HEK293 (cell line): ENCODE results near the gene TLNRD1.

ENCODE experiments used
- GLIS2 ChIP-seq: fragments of 450-650 bp; formaldehyde crosslinking; IDR thresholded peaks from 2 replicates; pipeline ENCODE4 v1.5.1; 2016; ENCODE audit warnings: missing biosample characterization, missing genetic modification characterization
- ZNF433 ChIP-seq: fragments of 450-650 bp; formaldehyde crosslinking; IDR thresholded peaks from 2 replicates; pipeline ENCODE4 v1.5.1; 2016; ENCODE audit warnings: missing biosample characterization, missing genetic modification characterization, low read depth
- ZSCAN16 ChIP-seq: fragments of 450-650 bp; formaldehyde crosslinking; IDR thresholded peaks from 2 replicates; pipeline ENCODE4 v1.5.1; 2016; ENCODE audit warnings: missing biosample characterization, missing genetic modification characterization
- TF ChIP-seq, protein P1 (sequence below): fragments of 450-650 bp; formaldehyde crosslinking; IDR thresholded peaks from 2 replicates; pipeline ENCODE4 v1.5.1; 2016; ENCODE audit warnings: missing biosample characterization, missing genetic modification characterization, low read depth
- TF ChIP-seq, protein P2 (sequence below): fragments of 450-650 bp; formaldehyde crosslinking; IDR thresholded peaks from 2 replicates; pipeline ENCODE4 v1.5.1; 2016; ENCODE audit warnings: missing biosample characterization, missing genetic modification characterization
- TF ChIP-seq, protein P3 (sequence below): fragments of 450-650 bp; formaldehyde crosslinking; IDR thresholded peaks from 2 replicates; pipeline ENCODE4 v1.5.1; 2017; ENCODE audit warnings: missing biosample characterization, mild to moderate bottlenecking, missing genetic modification characterization, moderate library complexity
- TF ChIP-seq, protein P4 (sequence below): fragments of 450-650 bp; formaldehyde crosslinking; IDR thresholded peaks from 2 replicates; pipeline ENCODE4 v1.5.1; 2017; ENCODE audit warnings: missing biosample characterization, missing genetic modification characterization
- TF ChIP-seq, protein P5 (sequence below): fragments of 450-650 bp; formaldehyde crosslinking; IDR thresholded peaks from 2 replicates; pipeline ENCODE4 v1.5.1; 2016; ENCODE audit warnings: missing biosample characterization, missing genetic modification characterization

DNA sequence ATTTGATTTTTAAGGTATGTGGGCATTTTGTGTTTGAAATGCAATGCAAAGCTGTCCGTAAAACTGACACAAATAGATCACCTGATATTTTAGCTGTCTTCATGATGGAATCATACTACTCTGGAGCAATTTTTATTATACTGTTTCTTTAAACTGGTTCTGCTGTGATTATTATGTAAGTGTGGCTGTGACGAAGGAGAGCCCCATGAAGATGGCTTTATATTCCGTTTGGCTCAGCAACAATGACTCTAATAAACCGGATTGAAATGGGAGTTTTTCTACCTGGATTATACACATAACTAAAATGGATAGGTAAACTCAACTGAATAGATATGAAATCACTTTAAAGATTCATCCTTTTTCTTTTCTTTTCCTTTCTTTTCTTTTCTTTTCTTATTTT is 9.4 kb downstream of the TLNRD1 start:
- TF ChIP-seq, protein P1, sequence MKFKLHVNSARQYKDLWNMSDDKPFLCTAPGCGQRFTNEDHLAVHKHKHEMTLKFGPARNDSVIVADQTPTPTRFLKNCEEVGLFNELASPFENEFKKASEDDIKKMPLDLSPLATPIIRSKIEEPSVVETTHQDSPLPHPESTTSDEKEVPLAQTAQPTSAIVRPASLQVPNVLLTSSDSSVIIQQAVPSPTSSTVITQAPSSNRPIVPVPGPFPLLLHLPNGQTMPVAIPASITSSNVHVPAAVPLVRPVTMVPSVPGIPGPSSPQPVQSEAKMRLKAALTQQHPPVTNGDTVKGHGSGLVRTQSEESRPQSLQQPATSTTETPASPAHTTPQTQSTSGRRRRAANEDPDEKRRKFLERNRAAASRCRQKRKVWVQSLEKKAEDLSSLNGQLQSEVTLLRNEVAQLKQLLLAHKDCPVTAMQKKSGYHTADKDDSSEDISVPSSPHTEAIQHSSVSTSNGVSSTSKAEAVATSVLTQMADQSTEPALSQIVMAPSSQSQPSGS = no peak
- TF ChIP-seq, protein P2, sequence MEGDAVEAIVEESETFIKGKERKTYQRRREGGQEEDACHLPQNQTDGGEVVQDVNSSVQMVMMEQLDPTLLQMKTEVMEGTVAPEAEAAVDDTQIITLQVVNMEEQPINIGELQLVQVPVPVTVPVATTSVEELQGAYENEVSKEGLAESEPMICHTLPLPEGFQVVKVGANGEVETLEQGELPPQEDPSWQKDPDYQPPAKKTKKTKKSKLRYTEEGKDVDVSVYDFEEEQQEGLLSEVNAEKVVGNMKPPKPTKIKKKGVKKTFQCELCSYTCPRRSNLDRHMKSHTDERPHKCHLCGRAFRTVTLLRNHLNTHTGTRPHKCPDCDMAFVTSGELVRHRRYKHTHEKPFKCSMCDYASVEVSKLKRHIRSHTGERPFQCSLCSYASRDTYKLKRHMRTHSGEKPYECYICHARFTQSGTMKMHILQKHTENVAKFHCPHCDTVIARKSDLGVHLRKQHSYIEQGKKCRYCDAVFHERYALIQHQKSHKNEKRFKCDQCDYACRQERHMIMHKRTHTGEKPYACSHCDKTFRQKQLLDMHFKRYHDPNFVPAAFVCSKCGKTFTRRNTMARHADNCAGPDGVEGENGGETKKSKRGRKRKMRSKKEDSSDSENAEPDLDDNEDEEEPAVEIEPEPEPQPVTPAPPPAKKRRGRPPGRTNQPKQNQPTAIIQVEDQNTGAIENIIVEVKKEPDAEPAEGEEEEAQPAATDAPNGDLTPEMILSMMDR (tag by site-specific recombination) = no peak
- TF ChIP-seq GLIS2 (tag by site-specific recombination) = no peak
- TF ChIP-seq, protein P3, sequence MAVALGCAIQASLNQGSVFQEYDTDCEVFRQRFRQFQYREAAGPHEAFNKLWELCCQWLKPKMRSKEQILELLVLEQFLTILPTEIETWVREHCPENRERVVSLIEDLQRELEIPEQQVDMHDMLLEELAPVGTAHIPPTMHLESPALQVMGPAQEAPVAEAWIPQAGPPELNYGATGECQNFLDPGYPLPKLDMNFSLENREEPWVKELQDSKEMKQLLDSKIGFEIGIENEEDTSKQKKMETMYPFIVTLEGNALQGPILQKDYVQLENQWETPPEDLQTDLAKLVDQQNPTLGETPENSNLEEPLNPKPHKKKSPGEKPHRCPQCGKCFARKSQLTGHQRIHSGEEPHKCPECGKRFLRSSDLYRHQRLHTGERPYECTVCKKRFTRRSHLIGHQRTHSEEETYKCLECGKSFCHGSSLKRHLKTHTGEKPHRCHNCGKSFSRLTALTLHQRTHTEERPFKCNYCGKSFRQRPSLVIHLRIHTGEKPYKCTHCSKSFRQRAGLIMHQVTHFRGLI (tag by site-specific recombination) = no peak
- TF ChIP-seq, protein P4, sequence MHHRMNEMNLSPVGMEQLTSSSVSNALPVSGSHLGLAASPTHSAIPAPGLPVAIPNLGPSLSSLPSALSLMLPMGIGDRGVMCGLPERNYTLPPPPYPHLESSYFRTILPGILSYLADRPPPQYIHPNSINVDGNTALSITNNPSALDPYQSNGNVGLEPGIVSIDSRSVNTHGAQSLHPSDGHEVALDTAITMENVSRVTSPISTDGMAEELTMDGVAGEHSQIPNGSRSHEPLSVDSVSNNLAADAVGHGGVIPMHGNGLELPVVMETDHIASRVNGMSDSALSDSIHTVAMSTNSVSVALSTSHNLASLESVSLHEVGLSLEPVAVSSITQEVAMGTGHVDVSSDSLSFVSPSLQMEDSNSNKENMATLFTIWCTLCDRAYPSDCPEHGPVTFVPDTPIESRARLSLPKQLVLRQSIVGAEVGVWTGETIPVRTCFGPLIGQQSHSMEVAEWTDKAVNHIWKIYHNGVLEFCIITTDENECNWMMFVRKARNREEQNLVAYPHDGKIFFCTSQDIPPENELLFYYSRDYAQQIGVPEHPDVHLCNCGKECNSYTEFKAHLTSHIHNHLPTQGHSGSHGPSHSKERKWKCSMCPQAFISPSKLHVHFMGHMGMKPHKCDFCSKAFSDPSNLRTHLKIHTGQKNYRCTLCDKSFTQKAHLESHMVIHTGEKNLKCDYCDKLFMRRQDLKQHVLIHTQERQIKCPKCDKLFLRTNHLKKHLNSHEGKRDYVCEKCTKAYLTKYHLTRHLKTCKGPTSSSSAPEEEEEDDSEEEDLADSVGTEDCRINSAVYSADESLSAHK (tag by site-specific recombination) = no peak
- no peak for TF ChIP-seq ZNF433 (tag by site-specific recombination)
- no peak for TF ChIP-seq ZSCAN16 (tag by site-specific recombination)
- TF ChIP-seq, protein P5, sequence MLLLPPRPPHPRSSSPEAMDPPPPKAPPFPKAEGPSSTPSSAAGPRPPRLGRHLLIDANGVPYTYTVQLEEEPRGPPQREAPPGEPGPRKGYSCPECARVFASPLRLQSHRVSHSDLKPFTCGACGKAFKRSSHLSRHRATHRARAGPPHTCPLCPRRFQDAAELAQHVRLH (tag by site-specific recombination) = no peak
